Measurements from ENCODE around the gene NACC2.
A peak's percentile ranks its signal among the peaks of the same experiment; 100 is the strongest.
"Not testable (repeated sequence)": the region's sequence is repeated elsewhere in the genome, so short reads cannot be mapped to it uniquely, and the experiment has no call there.

Gene NACC2

GRCh38 chr9:136079211-136079915 lies 15.7 kb downstream of the NACC2 start:
- DNase-seq, result peak; percentile 94

- DNase-seq, result no peak
Measured at GRCh38 chr9:136078498-136079011, 16.5 kb downstream of the NACC2 start.

DNA sequence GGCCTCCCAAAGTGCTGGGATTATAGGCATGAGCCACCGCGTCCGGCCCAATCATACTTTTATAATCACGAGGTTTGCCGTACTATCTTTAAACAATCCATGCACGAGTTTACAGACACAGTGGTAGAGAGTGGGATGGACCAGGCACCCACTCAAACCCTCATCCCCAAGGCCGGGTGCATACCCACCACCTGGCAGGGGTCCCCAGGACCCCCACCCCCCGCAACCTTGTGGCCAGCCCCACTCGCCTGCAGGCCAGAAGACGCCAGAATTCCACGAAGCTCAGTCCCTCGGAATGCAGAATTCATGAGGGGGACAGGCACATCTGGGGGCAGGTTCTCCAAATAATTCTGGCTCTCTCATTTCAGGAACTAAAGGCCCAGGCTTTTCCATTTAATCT lies 17.1 kb downstream of the NACC2 start:
- no peak for DNase-seq

GRCh38 chr9:136077491-136077890 lies 17.6 kb downstream of the NACC2 start:
- no peak for DNase-seq

- no peak for DNase-seq
Measured at GRCh38 chr9:136075881-136076678, 19.0 kb downstream of the NACC2 start.

- no peak for DNase-seq
Measured at GRCh38 chr9:136075134-136075841, 19.8 kb downstream of the NACC2 start.

GRCh38 chr9:136074706-136075105 lies 20.4 kb downstream of the NACC2 start:
- DNase-seq, result no peak

GRCh38 chr9:136062657-136063439 lies 32.2 kb downstream of the NACC2 start:
- DNase-seq, result no peak

- not testable (repeated sequence) for DNase-seq
Measured at GRCh38 chr9:136061916-136062315, 33.2 kb downstream of the NACC2 start.

- no peak for DNase-seq
Measured at GRCh38 chr9:136061405-136061804, 33.7 kb downstream of the NACC2 start.

GRCh38 chr9:136060671-136061371 lies 34.3 kb downstream of the NACC2 start:
- no peak for DNase-seq

GRCh38 chr9:136059851-136060670 lies 35.0 kb downstream of the NACC2 start:
- DNase-seq, result no peak

- no peak for DNase-seq
Measured at GRCh38 chr9:136059321-136059791, 35.7 kb downstream of the NACC2 start.

DNA sequence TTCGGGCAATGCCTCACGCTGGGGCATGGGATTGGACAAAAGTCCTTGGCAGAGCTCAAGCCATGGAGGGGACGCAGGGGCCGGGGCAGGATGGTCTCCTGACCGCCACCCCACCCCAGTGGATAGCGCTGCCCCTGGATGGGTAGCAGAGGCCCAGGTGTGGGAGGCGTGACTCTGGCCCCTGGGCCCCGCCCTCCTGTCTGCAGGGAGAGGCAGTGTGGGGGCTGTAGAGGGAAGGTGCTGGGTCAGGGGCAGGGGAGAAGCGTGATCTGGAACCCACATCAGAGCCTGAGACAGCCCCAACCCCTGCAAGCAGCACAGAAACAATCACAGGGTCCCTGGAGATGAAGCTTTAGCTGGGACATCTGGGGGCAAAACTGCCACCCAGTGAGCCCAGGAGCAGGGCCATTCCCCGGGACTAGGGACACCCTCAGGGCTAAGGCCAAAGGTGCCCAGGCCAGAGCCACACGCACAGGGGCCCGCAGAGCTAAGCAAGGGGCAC lies 36.2 kb downstream of the NACC2 start:
- DNase-seq, result no peak

DNA sequence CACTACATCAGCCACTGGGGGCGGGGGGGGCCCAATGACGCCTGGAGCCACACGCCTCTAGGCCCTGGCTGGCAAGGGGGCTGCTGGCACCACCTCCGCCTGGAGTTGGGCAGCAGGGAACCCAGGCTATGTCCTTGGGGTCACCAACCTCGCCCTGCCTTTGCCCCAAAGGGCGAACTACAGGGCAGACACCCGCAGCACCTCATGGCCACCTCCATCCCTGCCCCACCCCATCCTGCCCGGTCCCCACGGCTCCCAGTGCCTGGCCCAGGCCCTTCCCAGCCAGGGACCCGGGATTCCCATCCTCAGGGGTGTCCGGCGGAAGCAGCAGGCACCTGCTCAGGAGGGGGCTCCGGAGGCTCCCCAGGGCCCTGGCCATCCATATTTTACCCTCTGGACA lies 37.0 kb downstream of the NACC2 start:
- DNase-seq, result no peak

DNA sequence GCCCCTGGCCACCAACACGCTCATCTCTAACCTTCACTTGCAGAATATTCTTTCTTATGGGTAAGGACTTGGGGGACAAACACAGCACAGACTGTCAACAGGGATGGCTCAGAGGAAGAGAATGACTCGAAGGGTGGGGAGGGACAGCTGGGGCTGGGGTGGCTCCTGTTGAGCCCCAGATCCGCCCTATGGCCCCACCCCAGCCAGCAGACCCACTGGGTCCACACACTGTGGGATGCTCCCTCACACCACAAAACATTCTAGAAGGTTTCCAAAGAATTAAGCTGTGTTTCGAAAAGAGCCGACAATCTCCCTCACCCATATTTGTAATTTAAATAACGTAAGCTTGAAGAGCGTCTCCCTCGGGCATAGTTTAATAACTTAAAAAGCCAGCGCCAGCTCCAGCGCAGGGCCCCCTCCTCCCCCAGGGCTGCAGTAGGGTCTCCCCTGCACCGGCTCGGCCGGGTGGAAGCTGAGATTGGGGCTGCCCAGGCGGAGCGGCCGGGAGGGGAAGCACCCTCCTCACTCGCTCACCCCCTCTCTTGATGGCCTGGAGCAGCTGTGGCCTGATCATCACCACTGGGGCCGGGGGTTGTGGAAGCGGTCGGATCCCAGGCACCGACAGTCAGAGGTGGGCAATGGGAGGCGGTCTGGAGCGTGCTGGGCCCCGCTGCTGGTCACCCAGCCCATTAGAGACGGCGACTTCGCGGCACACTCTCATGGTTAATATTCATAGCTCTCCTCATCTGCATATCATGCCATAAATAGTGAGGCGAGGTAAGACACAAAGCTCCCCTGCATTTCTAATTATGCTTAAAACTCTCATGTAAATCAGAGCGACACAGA lies 37.6 kb downstream of the NACC2 start:
- no peak for DNase-seq

GRCh38 chr9:136056546-136057235 lies 38.4 kb downstream of the NACC2 start:
- DNase-seq, result no peak

- no peak for DNase-seq
Measured at GRCh38 chr9:136055715-136056545, 39.2 kb downstream of the NACC2 start.
